DMS53 (cell line): ENCODE results near the gene TLK2.
"Not testable (repeated sequence)": the region's sequence is repeated elsewhere in the genome, so short reads cannot be mapped to it uniquely, and the experiment has no call there.

Source experiments
- DNase-seq: peaks from one replicate; lab custom pipeline; 2025; lab: John Stamatoyannopoulos, UW

The TLK2 gene

GRCh38 chr17:62601471-62601870, 122.8 kb downstream of the TLK2 start:
- no peak for DNase-seq

DNA sequence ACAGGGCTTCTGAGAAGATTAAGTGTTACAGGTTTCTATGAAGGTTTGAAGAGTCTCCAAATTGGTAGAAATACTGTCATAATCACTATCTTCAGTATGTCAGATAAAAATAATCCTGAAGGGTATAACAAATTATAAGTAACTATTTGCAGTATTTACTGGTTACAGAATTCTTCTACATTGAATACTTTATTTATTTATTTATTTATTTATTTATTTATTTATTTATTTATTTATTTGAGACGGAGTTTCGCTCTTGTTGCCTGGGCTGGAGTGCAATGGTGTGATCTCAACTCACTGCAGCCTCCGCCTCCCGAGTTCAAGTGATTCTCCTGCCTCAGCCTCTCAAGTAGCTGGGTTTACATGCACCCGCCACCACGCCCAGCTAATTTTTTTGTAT, 125.2 kb downstream of the TLK2 start:
- not testable (repeated sequence) for DNase-seq

DNA sequence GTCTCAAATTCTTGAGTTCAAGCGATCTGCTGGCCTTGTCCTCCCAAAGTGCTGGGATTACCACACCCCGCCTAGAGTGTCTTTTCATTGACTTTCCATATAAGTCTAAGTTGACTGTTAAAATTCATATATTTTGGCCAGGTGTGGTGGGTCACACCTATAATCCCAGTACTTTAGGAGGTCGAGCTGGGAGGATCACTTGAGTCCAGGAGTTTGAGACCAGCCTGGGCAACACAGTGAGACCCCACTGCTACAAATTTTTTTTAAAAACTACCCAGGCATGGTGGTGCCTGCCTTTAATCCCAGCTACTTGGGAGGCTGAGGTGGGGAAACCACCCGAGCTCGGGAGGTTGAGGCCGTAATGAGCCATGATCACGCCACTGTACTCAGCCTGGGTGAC, 127.0 kb downstream of the TLK2 start:
- DNase-seq: no peak

DNA sequence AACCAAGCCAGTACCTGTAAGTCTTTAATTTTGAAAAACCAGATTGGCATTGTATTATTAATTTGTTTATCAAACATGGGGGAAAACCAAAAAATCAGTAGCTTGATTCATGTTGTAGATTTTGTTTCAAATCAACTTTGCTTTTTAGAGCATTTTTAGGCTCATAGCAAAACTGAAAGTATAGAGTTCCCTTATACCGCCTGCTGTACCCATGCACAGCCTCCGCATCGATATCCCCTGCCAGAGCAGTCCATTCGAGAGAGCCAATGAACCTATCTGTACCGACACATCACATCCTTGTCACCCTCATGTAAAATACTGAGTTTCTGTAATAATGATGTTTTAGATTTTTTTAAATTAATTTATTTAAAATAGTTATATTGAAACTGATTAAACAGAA, 132.7 kb downstream of the TLK2 start:
- no peak for DNase-seq

DNA sequence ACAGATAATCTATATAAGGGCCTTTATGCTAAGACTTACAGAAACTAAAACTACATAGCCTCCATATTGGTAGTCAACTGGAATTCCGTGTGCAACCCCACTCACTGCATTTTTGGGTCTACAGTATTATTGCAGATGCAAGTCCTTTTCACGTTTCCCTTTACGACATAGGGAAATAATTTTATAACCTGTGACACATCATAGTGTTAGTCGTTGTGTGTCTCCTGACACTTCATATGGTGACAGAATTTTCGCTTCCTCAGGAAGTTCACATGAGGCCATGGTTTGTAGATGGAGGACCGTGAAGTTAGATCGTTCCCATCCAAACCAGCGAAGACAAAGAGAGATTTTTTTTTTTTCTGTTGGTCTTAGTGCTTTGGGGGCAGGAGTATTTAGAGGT, 133.1 kb downstream of the TLK2 start:
- DNase-seq: no peak

GRCh38 chr17:62612289-62612688, 133.7 kb downstream of the TLK2 start:
- not testable (repeated sequence) for DNase-seq

DNA sequence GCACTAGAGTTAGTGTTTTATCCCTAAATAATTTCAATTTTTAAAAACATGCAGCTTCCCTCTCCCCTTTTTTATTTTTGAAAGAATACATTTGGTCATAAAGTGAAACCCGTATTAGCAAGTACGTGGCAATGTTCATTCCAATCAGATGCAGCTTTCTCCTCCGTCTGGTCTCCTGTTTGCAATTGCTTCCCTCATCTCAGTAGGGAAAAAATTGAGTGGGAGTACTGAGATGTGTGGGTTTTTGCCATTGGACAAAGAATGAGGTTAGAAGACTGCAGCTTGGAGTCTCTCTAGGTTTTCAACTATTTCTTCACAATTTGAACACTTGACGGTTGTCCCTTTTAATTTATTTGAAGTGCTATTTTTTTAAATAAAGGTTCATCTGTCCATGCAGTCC, 134.5 kb downstream of the TLK2 start:
- DNase-seq: not testable (repeated sequence)

GRCh38 chr17:62614142-62614541, 135.5 kb downstream of the TLK2 start:
- DNase-seq: no peak

DNA sequence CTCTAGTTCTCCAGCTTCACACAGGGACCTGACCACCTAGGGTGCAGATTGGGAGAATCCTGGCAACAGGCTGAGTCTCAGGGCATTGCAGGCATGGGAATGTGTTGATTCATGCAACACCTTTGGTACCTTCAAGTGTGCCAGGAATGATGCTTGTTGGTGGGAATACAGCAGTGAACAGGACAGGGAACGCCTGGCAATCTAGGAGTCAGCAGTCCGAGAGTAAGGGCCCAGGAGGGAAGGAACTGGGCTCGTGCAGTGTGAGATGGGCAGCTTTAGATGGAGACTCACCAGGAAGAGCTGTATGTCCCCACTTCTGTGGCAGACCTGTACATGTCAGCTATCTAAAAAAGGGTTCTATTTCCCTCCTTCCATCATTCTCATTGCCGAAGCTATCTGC, 136.9 kb downstream of the TLK2 start:
- no peak for DNase-seq

DNA sequence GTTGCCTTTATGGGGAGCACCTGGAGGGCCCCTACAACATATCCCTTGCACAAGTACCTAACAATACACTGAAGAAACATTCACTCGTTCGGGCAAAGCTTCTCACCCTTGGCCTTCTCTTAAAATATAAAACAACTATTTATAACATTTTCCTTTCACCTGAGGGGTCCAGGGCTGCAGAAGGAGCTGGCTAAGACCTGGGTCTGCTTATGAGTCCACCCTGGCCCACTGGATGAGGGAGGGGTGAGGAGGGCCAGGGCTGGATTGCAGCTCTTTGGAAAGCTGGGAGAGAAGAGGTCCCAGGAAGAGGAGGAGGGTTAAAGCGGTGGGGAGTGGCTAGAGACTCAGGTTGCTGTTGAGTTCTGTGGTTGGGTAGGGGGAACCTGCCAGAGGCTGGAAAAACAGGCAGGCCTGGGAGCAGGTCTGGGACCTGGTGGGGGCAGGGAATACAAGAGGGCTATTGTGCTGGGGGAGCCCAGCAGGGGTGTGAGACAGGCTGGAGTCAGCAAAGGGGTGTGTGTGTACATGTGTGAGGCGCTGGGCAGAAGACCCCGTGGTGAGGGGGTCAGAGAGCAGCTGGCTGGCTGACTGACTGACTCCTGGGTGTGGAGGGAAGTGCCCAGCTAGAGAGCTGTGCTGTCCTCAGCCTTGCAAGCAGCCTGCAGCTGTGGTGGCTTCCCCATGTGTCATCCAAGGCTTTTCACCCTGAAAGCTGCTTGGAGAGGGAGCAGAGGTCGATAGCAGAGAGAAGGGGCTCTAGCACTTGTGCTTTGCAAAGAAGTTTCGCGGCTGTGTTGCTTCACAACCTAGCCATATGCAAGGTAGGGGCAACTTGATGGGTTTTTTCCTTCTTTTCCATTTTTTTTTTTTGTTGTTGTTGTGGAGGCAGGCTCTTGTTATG, 138.6 kb downstream of the TLK2 start:
- DNase-seq: no peak

GRCh38 chr17:62617894-62618472, 139.4 kb downstream of the TLK2 start:
- DNase-seq: no peak

- no peak for DNase-seq
Measured at GRCh38 chr17:62618647-62619416, 140.2 kb downstream of the TLK2 start.

GRCh38 chr17:62619417-62620155, 141.0 kb downstream of the TLK2 start:
- no peak for DNase-seq

DNA sequence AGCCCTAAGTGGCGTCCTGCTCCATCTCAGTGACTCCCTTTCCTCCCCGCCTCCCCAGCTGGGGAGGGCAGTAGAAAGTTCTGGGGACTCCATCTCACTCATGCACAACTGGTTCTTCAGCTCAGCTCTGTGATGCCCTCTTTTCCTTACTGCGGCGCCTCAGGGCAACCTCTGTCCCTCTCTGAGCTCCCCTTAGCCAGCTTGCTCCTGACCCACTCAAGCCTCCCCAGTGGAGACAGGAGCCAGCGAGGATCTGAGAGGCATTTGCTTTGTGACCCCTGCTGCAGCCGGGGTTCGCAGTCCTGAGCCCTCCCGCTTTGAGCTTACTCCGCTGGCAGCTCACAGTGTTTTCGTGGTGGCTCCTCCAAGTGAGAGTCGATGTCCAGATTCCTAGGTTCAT, 142.6 kb downstream of the TLK2 start:
- no peak for DNase-seq

DNA sequence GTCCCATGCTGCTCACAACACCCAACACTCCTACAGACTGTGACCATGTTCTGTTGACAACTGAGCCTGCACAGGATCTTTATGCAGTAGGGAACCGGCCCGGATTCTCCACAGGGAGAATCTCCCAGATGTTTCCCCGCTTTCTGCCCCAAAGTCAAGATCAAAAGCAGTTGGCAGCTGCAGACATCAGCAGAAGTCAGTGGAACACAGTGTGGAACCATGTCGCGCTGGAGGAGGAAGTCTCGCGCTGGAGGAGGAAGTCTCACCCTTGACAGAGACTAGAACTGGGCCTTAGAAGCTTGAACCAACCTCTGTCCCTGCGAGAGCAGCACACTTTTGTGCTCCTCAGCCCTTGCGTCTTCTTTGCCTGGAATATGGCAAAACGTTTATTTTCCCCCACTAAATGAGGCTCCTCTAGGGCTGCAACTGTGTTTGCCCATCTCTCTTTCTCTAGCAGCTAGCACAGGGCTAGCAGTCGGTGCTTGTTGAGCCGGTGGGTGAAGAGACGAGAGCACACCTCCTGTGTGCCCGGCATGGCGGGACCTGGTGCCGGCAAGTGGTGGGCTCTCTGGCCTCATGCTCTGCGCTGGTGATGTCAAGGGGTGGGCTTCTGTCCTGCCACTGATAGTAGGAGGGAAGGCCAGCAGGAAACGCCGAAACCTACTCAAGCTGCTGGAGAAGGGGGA, 146.7 kb downstream of the TLK2 start:
- no peak for DNase-seq

GRCh38 chr17:62625870-62626200, 147.2 kb downstream of the TLK2 start:
- DNase-seq: no peak

- DNase-seq: peak; percentile 10
Measured at GRCh38 chr17:62626719-62627218, 148.1 kb downstream of the TLK2 start.

- peak; percentile 33 for DNase-seq
Measured at GRCh38 chr17:62627219-62627903, 148.7 kb downstream of the TLK2 start, which contains the start of gene MRC2. MRC2 (plus strand) TSS chr17:62627670; CDS start chr17:62627803, 133 bp downstream.

DNA sequence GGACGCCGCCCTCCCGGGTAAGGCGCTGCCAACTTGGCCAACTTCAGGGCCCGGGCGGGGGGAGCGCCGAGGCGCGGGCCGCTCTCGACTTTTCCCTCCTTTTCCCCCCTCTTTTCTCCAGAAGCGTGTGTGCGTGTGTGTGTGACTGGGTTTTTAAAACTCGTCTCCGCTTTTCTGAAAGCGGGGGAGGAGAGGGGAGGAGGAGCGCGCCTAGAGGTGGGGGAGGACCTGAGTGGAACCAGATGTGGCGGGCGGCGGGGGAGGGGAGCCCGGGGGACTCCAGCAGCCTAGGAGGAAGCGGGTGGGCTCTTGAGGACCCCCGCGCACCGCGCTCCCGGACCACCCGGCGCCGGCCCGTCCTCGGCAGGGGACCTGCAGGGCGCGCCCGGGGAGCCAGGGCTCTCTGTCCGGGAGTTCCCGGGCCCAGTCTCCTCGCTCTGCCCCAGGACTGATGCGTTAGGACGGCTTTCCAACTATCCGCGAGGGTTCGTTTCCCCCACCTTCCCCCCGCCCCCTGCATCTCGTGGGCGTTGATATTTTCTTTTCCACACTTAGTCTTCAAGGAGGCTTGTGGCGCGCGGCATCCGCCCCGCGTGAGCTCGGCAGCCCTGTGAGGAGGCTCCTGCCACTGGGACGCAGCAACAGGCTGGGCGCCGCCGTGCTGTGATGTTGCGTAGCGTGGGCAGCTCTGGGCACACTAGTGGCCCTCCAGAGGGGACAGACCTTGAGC, 149.4 kb downstream of the TLK2 start:
- peak; percentile 45 for DNase-seq
